Stomach (tissue), 4 donors: Measurements from ENCODE around the gene SIX2.

ENCODE experiments used
- CTCF ChIP-seq, 7 experiments: fragments of 450-650 bp in 4 of 7; fragments of 200-600 bp in 3 of 7; sonication (generic) in 3 of 7; IDR thresholded peaks; one replicate each; pipeline ENCODE4 v1.5.1; 2016 to 2019; ENCODE audit warnings: antibody characterized with exemption in 7 of 7, control low read depth in 2 of 7, mild to moderate bottlenecking in 1 of 7
- POLR2AphosphoS5 ChIP-seq, 3 donors: sonication (generic); formaldehyde crosslinking; IDR thresholded peaks; one replicate each; pipeline ENCODE4 v1.6.1; 2016; ENCODE audit warnings: antibody characterized with exemption in 3 of 3

DNA sequence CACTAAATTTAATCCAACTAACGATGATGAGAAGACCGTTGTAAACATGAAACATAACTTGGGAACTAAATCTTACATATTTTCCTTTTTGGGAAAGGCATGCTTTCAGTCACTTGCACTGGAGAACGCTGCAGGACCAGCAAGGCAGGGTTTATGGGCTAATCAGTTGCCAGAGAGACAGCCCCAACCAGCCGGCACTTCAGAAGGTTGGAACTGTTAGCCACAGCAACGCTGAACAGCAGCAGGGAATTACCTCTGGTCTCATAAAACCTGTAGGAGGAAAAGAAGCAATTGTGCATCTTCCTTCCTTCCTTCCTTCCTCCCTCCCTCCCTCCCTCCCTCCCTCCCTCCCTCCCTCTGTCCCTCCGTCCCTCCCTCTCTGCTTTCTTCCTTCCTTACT, 33.9 kb upstream of the SIX2 start:
- TF ChIP-seq CTCF (IDR thresholded peaks at IDR 0.05) (no peak), POLR2AphosphoS5 (IDR thresholded peaks at IDR 0.05) (no peak)
